ENCODE results near the gene LURAP1L. TPM values are rescaled to one million over a fixed set of nuclear protein-coding genes. Genes with fewer than 3 reads are reported as not detected.

The LURAP1L gene
- polyA plus RNA-seq, 3 donors: not detected

DNA sequence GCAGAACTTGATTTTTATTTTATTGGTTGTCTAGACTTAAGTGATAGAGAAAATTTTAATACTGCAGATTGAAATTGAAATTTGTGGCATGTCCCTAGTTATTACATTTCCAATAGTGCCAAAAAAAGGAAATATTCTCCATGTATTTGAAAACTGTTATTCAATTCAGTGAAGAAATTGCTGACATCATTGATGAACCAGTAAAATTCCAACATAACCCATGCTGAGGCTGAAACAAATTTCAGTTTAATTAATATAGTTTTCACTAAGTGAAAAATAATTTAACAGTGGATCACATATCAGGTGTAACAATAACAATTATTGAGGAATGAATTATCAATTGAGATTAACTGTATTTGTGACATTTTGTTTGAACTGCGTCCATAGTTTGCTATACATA is 38.7 kb downstream of the LURAP1L start:
- no CpG with 5 or more reads among the region's 1 CpG for WGBS (ENCODE audit: insufficient coverage)
- H3K9me3 ChIP-seq (replicated peaks in 1 of 2; ENCODE audit: control insufficient read depth in 1 of 2, insufficient read depth in 1 of 2, low read length in 2 of 2): no peaks in the 10 kb centered on the region
- no peaks in the 10 kb centered on the region for H3K27me3 ChIP-seq (ENCODE audit: control insufficient read depth in 2 of 2, insufficient read depth in 2 of 2, low read length in 2 of 2)
- H3K4me1 ChIP-seq (ENCODE audit: control insufficient read depth in 1 of 2, insufficient read depth in 2 of 2, low read length in 2 of 2): no peaks in the 10 kb centered on the region
- no peak overlapping the region for H3K27ac Mint-ChIP-seq
- H3K79me2 ChIP-seq (ENCODE audit: insufficient read depth, low read length): no peaks in the 10 kb centered on the region
- no peak overlapping the region for H3K4me3 ChIP-seq (replicated peaks in 1 of 3; ENCODE audit: low read depth in 2 of 3, low read length in 3 of 3)
- intact Hi-C loops (cut with micrococcal nuclease): no loop called here
- no peak overlapping the region for H3K9ac ChIP-seq (ENCODE audit: insufficient read depth, low read length, poor library complexity, severe bottlenecking)
- peaks cover 0 to 1% (median 0%) of the 10 kb centered on the region in 7 donors for H3K9me3 Mint-ChIP-seq
- H3K27me3 Mint-ChIP-seq (ENCODE audit: low read depth in 3 of 3): no peaks in the 10 kb centered on the region
- no peak overlapping the region for H2AFZ ChIP-seq (ENCODE audit: insufficient read depth, low read depth, low read length, poor library complexity, severe bottlenecking)
- no peak overlapping the region for H3K4me3 Mint-ChIP-seq
- H3K36me3 ChIP-seq (replicated peaks in 1 of 2; ENCODE audit: control insufficient read depth in 1 of 2, insufficient read depth in 2 of 2, low read length in 2 of 2): no peaks in the 10 kb centered on the region
- H4K20me1 ChIP-seq (ENCODE audit: insufficient read depth, low read length): no peaks in the 10 kb centered on the region
- H3K4me1 Mint-ChIP-seq: no peaks in the 10 kb centered on the region
- no peak overlapping the region for H3K4me2 ChIP-seq (replicated peaks; ENCODE audit: extremely low read depth, low read length, poor library complexity, severe bottlenecking)
- H3K36me3 Mint-ChIP-seq: no peaks in the 10 kb centered on the region
- no peak overlapping the region for H3K27ac ChIP-seq (ENCODE audit: low read depth in 1 of 2, low read length in 2 of 2)
- no peak for DNase-seq
- TF ChIP-seq, protein P1, sequence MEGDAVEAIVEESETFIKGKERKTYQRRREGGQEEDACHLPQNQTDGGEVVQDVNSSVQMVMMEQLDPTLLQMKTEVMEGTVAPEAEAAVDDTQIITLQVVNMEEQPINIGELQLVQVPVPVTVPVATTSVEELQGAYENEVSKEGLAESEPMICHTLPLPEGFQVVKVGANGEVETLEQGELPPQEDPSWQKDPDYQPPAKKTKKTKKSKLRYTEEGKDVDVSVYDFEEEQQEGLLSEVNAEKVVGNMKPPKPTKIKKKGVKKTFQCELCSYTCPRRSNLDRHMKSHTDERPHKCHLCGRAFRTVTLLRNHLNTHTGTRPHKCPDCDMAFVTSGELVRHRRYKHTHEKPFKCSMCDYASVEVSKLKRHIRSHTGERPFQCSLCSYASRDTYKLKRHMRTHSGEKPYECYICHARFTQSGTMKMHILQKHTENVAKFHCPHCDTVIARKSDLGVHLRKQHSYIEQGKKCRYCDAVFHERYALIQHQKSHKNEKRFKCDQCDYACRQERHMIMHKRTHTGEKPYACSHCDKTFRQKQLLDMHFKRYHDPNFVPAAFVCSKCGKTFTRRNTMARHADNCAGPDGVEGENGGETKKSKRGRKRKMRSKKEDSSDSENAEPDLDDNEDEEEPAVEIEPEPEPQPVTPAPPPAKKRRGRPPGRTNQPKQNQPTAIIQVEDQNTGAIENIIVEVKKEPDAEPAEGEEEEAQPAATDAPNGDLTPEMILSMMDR (IDR thresholded peaks at IDR 0.05): no peak

DNA sequence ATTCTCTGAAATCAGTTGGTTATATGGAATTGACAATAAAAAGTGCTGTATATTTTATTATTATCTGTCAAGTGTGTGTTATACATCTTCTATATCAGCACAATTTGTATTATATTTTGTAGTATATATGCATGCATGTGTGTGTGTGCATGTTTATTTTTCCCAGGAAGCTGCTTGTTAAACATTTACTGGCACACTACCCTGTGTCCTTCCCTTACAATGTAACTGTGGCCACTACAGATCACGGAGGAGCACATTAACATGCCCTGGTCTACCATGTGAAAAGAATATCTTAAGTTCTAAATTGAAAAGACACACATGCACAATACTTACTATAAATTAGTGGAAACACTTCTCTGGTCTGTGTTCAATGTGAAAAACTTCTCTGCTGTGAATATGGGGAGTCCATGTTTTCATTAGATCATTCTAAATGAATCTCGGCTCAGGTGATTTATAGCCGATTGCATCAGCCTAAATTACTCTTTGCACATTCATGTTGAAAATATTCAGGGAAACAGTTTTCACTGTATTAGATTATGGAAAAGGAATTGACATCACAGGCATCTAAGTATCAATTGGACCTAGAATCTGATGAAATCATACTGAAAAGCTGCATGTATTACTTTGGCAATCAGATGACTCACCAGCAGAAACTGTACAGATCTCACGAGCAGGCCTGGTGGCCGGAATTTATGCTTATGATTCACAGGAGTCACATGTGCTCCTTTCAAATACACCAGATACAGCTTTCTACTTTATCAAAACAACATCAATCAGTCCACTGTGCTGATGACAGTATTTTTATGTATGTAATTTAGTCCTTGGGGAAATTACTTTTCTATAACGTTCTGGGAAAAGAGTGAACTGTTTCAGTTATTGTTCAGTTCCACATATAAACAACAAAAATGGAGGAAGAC is 39.4 kb downstream of the LURAP1L start:
- Mint-ChIP-seq H3K9me3 (no peaks in the 10 kb centered on the region), H3K27ac (no peak overlapping the region), H3K36me3 (no peaks in the 10 kb centered on the region), H3K4me1 (no peaks in the 10 kb centered on the region), H3K27me3 (ENCODE audit: low read depth in 3 of 3) (no peaks in the 10 kb centered on the region), H3K4me3 (no peak overlapping the region)
- H3K4me1 ChIP-seq (ENCODE audit: control insufficient read depth in 1 of 2, insufficient read depth in 2 of 2, low read length in 2 of 2): no peaks in the 10 kb centered on the region
- H3K79me2 ChIP-seq (ENCODE audit: insufficient read depth, low read length): no peaks in the 10 kb centered on the region
- no peaks in the 10 kb centered on the region for H4K20me1 ChIP-seq (ENCODE audit: insufficient read depth, low read length)
- no peaks in the 10 kb centered on the region for H3K36me3 ChIP-seq (replicated peaks in 1 of 2; ENCODE audit: control insufficient read depth in 1 of 2, insufficient read depth in 2 of 2, low read length in 2 of 2)
- no peaks in the 10 kb centered on the region for H3K9me3 ChIP-seq (replicated peaks in 1 of 2; ENCODE audit: control insufficient read depth in 1 of 2, insufficient read depth in 1 of 2, low read length in 2 of 2)
- intact Hi-C loops (cut with micrococcal nuclease): no loop called here
- no peak overlapping the region for H3K27ac ChIP-seq (ENCODE audit: low read depth in 1 of 2, low read length in 2 of 2)
- no peak overlapping the region for H3K4me2 ChIP-seq (replicated peaks; ENCODE audit: extremely low read depth, low read length, poor library complexity, severe bottlenecking)
- H3K4me3 ChIP-seq (replicated peaks in 1 of 3; ENCODE audit: low read depth in 2 of 3, low read length in 3 of 3): no peak overlapping the region
- no peak overlapping the region for H2AFZ ChIP-seq (ENCODE audit: insufficient read depth, low read depth, low read length, poor library complexity, severe bottlenecking)
- H3K27me3 ChIP-seq (ENCODE audit: control insufficient read depth in 2 of 2, insufficient read depth in 2 of 2, low read length in 2 of 2): no peaks in the 10 kb centered on the region
- WGBS (ENCODE audit: insufficient coverage): no CpG with 5 or more reads among the region's 6 CpGs
- H3K9ac ChIP-seq (ENCODE audit: insufficient read depth, low read length, poor library complexity, severe bottlenecking): no peak overlapping the region
- TF ChIP-seq, protein P1 (IDR thresholded peaks at IDR 0.05): no peak
- peak in 1 of 3 donors; percentile 2 for DNase-seq
